NOMO-1 (cell line): Measurements from ENCODE around the gene IL36A.

ENCODE experiments used
- DNase-seq, 2 experiments: peaks; one replicate each; lab custom pipeline; 2025; ENCODE audit not compliant: unreplicated experiment in 2 of 2; lab: John Stamatoyannopoulos, UW

The IL36A gene

GRCh38 chr2:113002677-113003076 lies 2.6 kb upstream of the IL36A start:
- DNase-seq = no peak

- no peak for DNase-seq
Observed at GRCh38 chr2:113007250-113007649, 2.0 kb downstream of the IL36A start.

DNA sequence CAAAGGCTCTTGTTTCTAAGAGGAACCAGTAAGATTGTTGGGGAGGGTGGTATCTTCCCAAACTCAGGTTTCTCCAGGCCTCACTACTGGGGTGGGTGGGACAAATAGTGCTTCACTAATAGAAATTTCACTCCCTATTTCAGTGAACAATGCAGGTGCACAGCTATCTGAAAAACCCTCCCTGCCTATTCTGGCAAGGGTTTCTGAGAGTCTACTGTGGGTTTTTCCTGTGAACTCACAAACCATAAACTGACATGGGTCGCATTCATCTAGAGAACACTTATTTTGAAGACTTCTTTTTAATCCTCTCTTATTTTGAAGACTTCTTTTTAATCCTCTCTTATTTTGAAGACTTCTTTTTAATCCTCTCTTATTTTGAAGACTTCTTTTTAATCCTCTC lies 4.4 kb downstream of the IL36A start:
- DNase-seq = no peak

DNA sequence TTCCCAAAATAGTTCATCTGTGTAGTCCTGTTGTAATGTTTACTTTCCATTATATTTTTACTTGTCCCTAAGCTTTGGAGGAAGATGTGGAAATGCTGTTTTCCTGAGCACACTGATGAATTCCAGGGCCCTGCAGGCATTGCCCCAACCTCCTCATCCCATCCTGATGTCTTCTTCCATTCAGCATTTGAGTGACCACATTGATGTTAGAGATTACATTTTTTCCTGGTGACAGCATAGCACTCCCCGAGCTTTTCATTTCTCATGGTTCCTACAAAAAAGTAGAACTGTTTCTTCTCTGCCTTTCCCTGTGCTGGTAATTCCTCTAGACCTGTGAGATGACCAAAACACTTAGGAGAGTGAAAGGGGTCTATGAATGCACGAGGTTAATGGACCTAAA lies 4.8 kb downstream of the IL36A start:
- no peak for DNase-seq

DNA sequence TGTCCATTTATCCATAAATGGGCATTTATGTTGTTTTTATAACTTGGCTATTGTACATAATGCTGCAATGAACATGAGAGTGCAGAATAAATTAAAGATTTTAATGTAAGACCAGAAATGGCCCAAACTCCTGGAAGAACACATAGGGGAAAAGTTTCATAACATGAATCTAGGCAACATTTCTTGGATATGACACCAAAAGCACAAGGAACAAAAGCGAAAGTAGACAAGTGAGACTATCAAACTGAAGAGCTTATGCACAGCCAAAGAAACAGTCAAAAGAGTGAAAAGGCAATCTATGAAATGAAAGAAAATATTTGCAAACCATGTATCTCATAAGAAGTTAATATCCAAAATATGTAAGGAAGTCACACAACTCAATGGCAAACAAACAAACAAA lies 5.8 kb downstream of the IL36A start:
- DNase-seq = no peak

GRCh38 chr2:113012436-113013335 lies 7.4 kb downstream of the IL36A start:
- no peak for DNase-seq

DNA sequence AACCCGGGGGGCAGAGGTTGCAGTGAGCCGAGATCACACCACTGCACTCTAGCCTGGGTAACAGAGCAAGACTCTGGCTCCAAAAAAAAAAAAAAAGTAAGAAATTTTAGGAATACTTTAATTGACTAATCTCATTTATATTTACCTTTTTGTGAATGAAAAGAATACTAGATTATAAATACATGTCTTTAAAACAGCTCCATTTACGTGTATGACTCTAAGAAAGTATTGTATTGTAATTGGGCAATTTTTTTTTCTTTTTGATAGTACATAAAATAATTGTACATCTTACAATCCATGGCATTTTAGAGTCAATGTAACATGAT lies 8.0 kb downstream of the IL36A start:
- DNase-seq = no peak

DNA sequence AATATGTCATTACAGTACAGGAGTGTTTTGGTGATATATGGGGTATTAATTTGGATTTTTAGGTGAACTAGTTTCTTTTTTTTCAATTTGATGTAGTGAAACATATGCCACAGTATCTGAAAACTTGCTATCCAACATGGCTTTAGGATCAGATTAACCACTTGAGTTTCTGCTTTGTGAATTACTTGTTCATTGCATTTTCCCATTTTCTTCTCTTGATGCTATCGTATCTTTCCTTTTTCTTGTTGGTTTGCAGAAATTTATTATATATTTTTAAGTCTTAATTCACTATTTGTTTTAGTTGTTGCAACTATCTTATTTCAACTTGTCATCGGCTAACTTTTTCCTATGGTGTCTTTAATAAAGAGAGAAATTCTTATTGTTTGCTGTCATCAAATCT lies 8.8 kb downstream of the IL36A start:
- DNase-seq = no peak

- no peak for DNase-seq
Observed at GRCh38 chr2:113015042-113015441, 9.8 kb downstream of the IL36A start.

GRCh38 chr2:113015655-113016054 lies 10.4 kb downstream of the IL36A start:
- no peak for DNase-seq

GRCh38 chr2:113018509-113018908 lies 13.2 kb downstream of the IL36A start:
- DNase-seq = no peak

DNA sequence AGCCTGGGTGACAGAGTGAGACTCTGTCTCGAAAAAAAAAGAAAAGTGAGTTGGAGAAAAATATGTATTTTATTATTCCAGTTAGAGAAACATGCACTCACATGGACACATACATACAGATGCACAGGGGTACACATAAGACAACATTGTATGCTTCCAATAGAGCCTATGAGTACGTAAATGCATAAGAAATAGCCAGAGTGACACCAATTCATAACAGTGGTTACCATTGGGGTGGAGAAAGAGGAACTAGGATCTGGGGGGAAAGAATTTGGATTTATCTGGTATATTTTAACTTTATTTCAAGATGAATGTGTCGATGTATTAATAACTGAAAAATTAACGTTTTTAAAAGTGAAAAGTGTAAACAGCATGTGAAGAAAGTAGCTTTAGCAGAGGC lies 16.1 kb downstream of the IL36A start:
- DNase-seq = no peak

- DNase-seq = no peak
Observed at GRCh38 chr2:113024764-113025163, 19.5 kb downstream of the IL36A start.

GRCh38 chr2:113025737-113026136 lies 20.5 kb downstream of the IL36A start:
- DNase-seq = peak; percentile 19 to 74

DNA sequence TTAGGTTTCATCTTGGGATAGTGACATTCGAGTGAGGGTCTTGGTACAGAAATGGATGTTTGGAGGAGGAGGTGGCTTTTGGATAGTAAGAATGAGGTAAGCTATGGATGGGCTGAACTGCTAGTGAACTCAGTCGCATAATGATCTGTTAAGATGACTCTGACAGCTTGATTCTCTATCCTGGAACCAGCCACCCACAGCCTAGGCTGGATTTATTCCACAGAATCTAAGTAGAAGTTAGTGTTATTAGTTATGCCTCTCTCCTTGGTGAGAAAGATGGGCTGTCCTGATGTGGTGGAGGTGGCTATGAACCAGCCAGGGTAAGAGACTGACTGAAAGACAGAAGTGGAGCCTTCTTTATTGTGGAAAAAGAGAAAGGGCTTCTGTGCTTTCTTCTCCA lies 22.4 kb downstream of the IL36A start:
- no peak for DNase-seq

DNA sequence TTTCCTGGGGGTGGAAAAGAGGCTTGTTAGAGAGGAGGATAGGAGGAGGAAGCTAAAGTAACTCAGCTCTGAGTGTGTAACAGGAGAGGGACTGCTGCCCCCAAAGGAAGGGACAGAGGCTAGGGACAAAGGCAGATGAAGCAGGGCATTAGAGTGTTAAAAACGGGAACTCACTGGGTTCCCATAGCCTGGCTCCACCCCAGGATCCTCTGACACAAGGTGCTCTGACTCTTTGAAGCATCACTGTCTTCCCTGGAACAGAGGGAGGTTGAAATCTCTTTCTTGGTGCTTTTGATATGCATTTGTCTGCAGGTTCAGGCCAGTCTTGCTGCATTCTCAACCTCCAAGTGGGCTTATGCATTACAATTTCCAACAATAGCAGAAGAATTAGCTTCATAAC lies 22.9 kb downstream of the IL36A start:
- DNase-seq = no peak

- no peak for DNase-seq
Observed at GRCh38 chr2:113032737-113033136, 27.5 kb downstream of the IL36A start.

- DNase-seq = no peak
Observed at GRCh38 chr2:113034016-113034415, 28.8 kb downstream of the IL36A start.

DNA sequence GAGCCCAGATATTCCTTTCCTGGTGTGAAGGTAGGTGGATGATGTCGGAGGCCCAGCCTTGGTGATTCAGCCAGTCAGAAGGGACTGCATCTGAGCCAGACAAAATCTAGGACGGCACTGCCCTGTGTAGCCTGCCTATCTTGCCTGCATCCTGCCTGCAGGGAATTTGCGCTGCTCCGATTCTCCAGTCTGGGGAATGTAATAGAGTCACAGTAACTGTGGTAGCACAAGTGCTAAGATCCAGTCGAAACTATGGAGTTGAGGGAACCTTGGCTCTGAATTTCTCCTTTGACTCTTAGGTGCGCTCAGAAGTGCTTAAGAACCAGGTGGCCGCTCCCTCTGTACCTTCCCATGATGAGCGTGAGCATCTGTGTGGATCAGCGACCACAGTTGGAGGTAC lies 31.5 kb downstream of the IL36A start:
- DNase-seq = no peak

DNA sequence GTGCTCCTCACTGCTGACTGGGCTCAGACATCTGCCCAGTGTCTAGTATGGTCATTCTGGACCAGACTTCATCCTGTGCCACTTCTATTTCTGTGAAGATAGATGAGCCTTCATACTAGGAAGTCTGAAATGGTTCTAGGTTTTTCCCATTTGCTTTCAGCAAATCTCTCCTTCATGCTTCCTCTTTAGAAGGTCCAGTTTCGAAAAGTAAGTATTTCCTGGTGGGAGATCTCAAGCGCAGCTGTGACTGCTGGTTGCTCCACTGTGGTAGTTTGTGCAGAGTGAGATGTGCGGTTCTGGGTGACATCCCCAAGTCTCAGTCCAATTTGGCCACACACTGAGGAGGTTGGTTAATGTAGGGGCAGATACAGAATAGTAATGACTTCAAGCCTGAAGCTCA lies 33.0 kb downstream of the IL36A start:
- peak in 1 of 2 experiments; percentile 30 for DNase-seq

DNA sequence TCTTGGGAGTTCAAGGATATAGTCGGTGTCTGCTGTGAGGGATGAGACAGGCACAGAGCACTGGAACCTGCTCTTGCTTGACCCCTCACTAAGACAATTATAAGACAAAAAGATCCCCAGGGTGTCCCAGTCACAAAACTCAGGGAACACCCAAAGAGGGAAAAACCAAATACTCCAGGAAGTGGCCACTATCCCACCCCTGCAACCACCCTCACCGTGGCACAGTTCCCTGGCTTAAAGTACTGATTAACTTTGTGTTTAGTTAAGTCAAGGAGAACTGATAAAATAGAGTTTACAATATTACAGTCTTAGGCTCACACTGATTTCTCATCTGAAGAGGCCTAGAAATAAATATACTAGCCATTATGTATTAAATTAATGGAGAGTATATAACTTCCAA lies 33.9 kb downstream of the IL36A start:
- DNase-seq = no peak

DNA sequence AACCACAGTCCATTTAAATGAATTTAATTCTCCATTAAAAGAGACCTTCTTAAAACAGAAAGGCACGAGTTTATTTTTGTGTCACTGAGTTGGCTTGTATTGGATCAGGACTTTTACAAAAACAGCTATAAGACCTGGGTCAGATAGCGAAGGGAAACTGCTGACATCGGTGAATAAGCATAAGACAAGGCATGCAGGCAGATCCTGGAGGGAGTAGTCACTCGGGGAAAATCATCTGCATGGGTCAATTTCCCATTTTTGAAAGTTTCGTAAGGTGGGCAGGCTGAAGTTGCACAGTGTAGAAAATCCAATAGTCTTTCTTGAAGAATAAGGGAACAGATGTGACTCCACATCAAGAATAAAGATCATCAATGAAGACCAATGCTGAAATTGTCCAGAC lies 34.5 kb downstream of the IL36A start:
- no peak for DNase-seq

DNA sequence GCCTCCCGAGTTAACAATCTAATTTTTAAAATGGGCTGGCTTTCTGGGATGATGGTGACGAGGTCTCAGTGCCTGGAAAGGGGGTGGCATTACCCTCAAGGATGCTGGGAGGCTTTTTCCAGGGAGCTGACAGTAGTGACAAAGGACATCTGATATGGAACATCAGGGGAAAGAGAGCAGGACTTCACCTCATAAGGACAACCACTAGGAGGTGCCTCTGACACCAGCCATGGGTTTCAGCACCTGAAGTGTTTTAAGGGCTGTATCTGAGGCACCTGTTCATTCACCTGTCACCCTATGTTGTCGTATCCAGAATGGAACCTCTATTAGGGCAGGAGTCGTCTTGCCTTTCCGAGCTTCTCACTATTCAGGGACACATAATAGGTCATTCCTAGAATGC lies 36.6 kb downstream of the IL36A start:
- DNase-seq = no peak
